Measurements from ENCODE around the gene CHST9. TPM values are rescaled to one million over a fixed set of nuclear protein-coding genes. Genes with fewer than 3 reads are reported as not detected.
"Not testable (repeated sequence)": the region's sequence is repeated elsewhere in the genome, so short reads cannot be mapped to it uniquely, and the experiment has no call there.

The CHST9 gene
- total and polyA plus RNA-seq, 7 donors, result 0.12 to 3.1 (median 0.95) TPM; not detected in 1

- intact Hi-C loops (cut with DNase I), result no loop called here
- Histone ChIP-seq H3K36me3 (no peaks in the 10 kb centered on the region), H3K9me3 (no peaks in the 10 kb centered on the region), H3K27me3 (no peaks in the 10 kb centered on the region), H3K4me1 (peaks cover 0 to 25% (median 12%) of the 10 kb centered on the region in 4 donors), H3K27ac (no peak overlapping the region), H3K4me3 (no peak overlapping the region)
- no peak for DNase-seq
- WGBS, 2 donors, result 58 to 80% methylated on average over 5 of the region's 5 CpGs
- no peak for TF ChIP-seq POLR2AphosphoS5 (IDR thresholded peaks at IDR 0.05)
- no peak for TF ChIP-seq EP300 (IDR thresholded peaks at IDR 0.05)
- no peak for TF ChIP-seq CTCF (IDR thresholded peaks at IDR 0.05)
- no peak for TF ChIP-seq POLR2A (IDR thresholded peaks at IDR 0.05)
Observed at GRCh38 chr18:26940744-26941398, 244.2 kb downstream of the CHST9 start.

- 82 to 95% methylated on average over 2 of the region's 2 CpGs for WGBS, 2 donors
- intact Hi-C loops (cut with DNase I), result no loop called here
Observed at GRCh38 chr18:26931659-26932058, 253.4 kb downstream of the CHST9 start.

GRCh38 chr18:26930630-26931029, 254.5 kb downstream of the CHST9 start:
- Histone ChIP-seq H3K4me1 (no peaks in the 10 kb centered on the region), H3K36me3 (no peaks in the 10 kb centered on the region), H3K9me3 (no peaks in the 10 kb centered on the region), H3K4me3 (no peak overlapping the region), H3K27me3 (no peaks in the 10 kb centered on the region), H3K27ac (no peak overlapping the region)
- intact Hi-C loops (cut with DNase I), result no loop called here
- TF ChIP-seq POLR2A (IDR thresholded peaks at IDR 0.05), result no peak
- TF ChIP-seq POLR2AphosphoS5 (IDR thresholded peaks at IDR 0.05), result no peak
- TF ChIP-seq EP300 (IDR thresholded peaks at IDR 0.05), result no peak
- TF ChIP-seq CTCF (IDR thresholded peaks at IDR 0.05), result no peak
- no peak for DNase-seq
- 0 to 54% methylated on average over 1 of the region's 1 CpG for WGBS, 2 donors

More at GRCh38 chr18:26931659-26932058, 253.4 kb downstream of the CHST9 start:
- Histone ChIP-seq H3K4me3 (no peak overlapping the region), H3K27me3 (no peaks in the 10 kb centered on the region), H3K36me3 (no peaks in the 10 kb centered on the region), H3K9me3 (no peaks in the 10 kb centered on the region), H3K27ac (no peak overlapping the region), H3K4me1 (no peaks in the 10 kb centered on the region)
- DNase-seq, result no peak
- no peak for TF ChIP-seq CTCF (IDR thresholded peaks at IDR 0.05)
- no peak for TF ChIP-seq POLR2A (IDR thresholded peaks at IDR 0.05)
- no peak for TF ChIP-seq EP300 (IDR thresholded peaks at IDR 0.05)
- TF ChIP-seq POLR2AphosphoS5 (IDR thresholded peaks at IDR 0.05), result no peak

- no peaks in the 10 kb centered on the region for H3K27me3 ChIP-seq
- no peak for TF ChIP-seq EP300 (IDR thresholded peaks at IDR 0.05)
- no peak for TF ChIP-seq POLR2AphosphoS5 (IDR thresholded peaks at IDR 0.05)
- no peak for TF ChIP-seq CTCF (IDR thresholded peaks at IDR 0.05)
- no peak for TF ChIP-seq POLR2A (IDR thresholded peaks at IDR 0.05)
- intact Hi-C loops (cut with DNase I), result no loop called here
- H3K36me3 ChIP-seq, result no peaks in the 10 kb centered on the region
- no peak for DNase-seq
- 69 to 73% methylated on average over 3 of the region's 3 CpGs for WGBS, 2 donors
- no peak overlapping the region for H3K27ac ChIP-seq
- H3K4me3 ChIP-seq, result no peak overlapping the region
- no peaks in the 10 kb centered on the region for H3K4me1 ChIP-seq
- no peaks in the 10 kb centered on the region for H3K9me3 ChIP-seq
Observed at GRCh38 chr18:26928670-26929313, 256.3 kb downstream of the CHST9 start.

- DNase-seq; H3K27ac ChIP-seq; H3K36me3 ChIP-seq; H3K27me3 ChIP-seq; intact Hi-C loops (cut with DNase I); H3K4me3 ChIP-seq; H3K9me3 ChIP-seq; H3K4me1 ChIP-seq: not testable (repeated sequence)
- 27 to 44% methylated on average over 8 of the region's 8 CpGs for WGBS, 2 donors
Observed at GRCh38 chr18:26927822-26928221, 257.3 kb downstream of the CHST9 start.

All from sigmoid colon (tissue), 7 donors.